Caco-2 (cell line): ENCODE measurements around the gene ARG2. TPM values are rescaled to one million over a fixed set of nuclear protein-coding genes. Genes with fewer than 3 reads are reported as not detected.

Source experiments
- BruUV-seq: library from RNA; stranded (reverse); fragments of 400-500 nt; replicated peaks from 2 replicates; lab custom pipeline; 2021; lab: Mats Ljungman, UMichigan
- CTCF ChIA-PET: fragments of 300-600 bp; sonication (Branson Sonifier 250); formaldehyde crosslinking; loops from one replicate; lab custom pipeline; 2022; ENCODE audit warnings: antibody characterized with exemption; lab: Charles Lee
- POLR2A ChIA-PET: fragments of 300-600 bp; sonication (Branson Sonifier 250); formaldehyde crosslinking; loops from one replicate; lab custom pipeline; 2022; ENCODE audit warnings: antibody characterized with exemption; lab: Charles Lee
- DNase-seq, 2 experiments: peaks; one replicate each; pipeline versions ENCODE4 v3.0.0 to v3.0.0-alpha.2; 2020 to 2022
- H3K27me3 ChIP-seq: replicated peaks from 2 replicates; pipeline ENCODE4 v1.6.0; 2011; ENCODE audit warnings: low read length; ENCODE audit not compliant: control insufficient read depth, insufficient read depth
- H3K36me3 ChIP-seq: 2 replicates; pipeline ENCODE4 v1.5.1; 2011; ENCODE audit warnings: low read length; ENCODE audit not compliant: control insufficient read depth, insufficient read depth
- H3K4me1 ChIP-seq: fragments of 250-450 bp; sonication (Bioruptor Pico); 2 replicates; pipeline ENCODE4 v1.5.1; 2020; ENCODE audit warnings: mild to moderate bottlenecking
- H3K4me3 ChIP-seq: 2 replicates; pipeline ENCODE4 v1.5.1; 2011; ENCODE audit warnings: low read depth, mild to moderate bottlenecking, control low read depth, low read length
- H3K9me3 ChIP-seq: fragments of 250-450 bp; sonication (Bioruptor Pico); 2 replicates; pipeline ENCODE4 v1.5.1; 2020; ENCODE audit warnings: mild to moderate bottlenecking, moderate library complexity
- H3K27ac Mint-ChIP-seq: one replicate; pipeline ENCODE4 v1.8.0; 2022; ENCODE audit warnings: mixed read lengths; ENCODE audit not compliant: unreplicated experiment
- H3K27me3 Mint-ChIP-seq: one replicate; pipeline ENCODE4 v1.8.0; 2022; ENCODE audit warnings: mixed read lengths; ENCODE audit not compliant: insufficient read depth, unreplicated experiment
- H3K36me3 Mint-ChIP-seq: one replicate; pipeline ENCODE4 v1.8.0; 2022; ENCODE audit warnings: mild to moderate bottlenecking, mixed read lengths; ENCODE audit not compliant: insufficient read depth, unreplicated experiment
- H3K4me1 Mint-ChIP-seq: one replicate; pipeline ENCODE4 v1.8.0; 2022; ENCODE audit warnings: low read depth, mixed read lengths; ENCODE audit not compliant: unreplicated experiment
- H3K4me3 Mint-ChIP-seq: one replicate; pipeline ENCODE4 v1.8.0; 2022; ENCODE audit warnings: mild to moderate bottlenecking, moderate library complexity, mixed read lengths; ENCODE audit not compliant: unreplicated experiment
- H3K9me3 Mint-ChIP-seq: one replicate; pipeline ENCODE4 v1.8.0; 2022; ENCODE audit warnings: mixed read lengths; ENCODE audit not compliant: unreplicated experiment
- CTCF ChIP-seq, 2 experiments: fragments of 200-600 bp in 1 of 2; IDR thresholded peaks; 1 replicate in 1 of 2; 2 replicates in 1 of 2; pipeline versions ENCODE4 v1.5.1 to v1.8.0; 2011 to 2022; ENCODE audit warnings: antibody characterized with exemption in 1 of 2, control low read depth in 1 of 2, inconsistent platforms in 1 of 2, low read depth in 1 of 2, low read length in 1 of 2, mild to moderate bottlenecking in 1 of 2, moderate library complexity in 1 of 2; ENCODE audit not compliant: insufficient read depth in 1 of 2, severe bottlenecking in 1 of 2, unreplicated experiment in 1 of 2
- intact Hi-C: fragments of 100-400 bp; cut with micrococcal nuclease; formaldehyde crosslinking; loops from one replicate; pipeline ENCODE4 v1.10.0; 2022; ENCODE audit not compliant: unreplicated experiment
- total RNA-seq: library from RNA; stranded (reverse); gene quantifications from 2 replicates; pipeline ENCODE4 v1.2.3, GENCODE V29; 2022

Gene ARG2
- total RNA-seq, 1 experiment from 2014 or later = 22.6 TPM

GRCh38 chr14:67609642-67610310, 9.9 kb upstream of the ARG2 start:
- POLR2A ChIA-PET = interaction anchor here (0.7 kb wide), 1 partner anchor 200 kb away, joined by 3 read pairs; no protein-coding TSS in a partner anchor

GRCh38 chr14:67610491-67610890, 9.2 kb upstream of the ARG2 start:
- H3K4me1 ChIP-seq = no peaks in the 10 kb centered on the region
- H3K27me3 ChIP-seq = no peaks in the 10 kb centered on the region
- Mint-ChIP-seq H3K9me3 (no peaks in the 10 kb centered on the region), H3K4me3 (no peak overlapping the region), H3K27me3 (peaks cover 2% of the 10 kb centered on the region), H3K4me1 (no peaks in the 10 kb centered on the region), H3K27ac (no peak overlapping the region), H3K36me3 (no peaks in the 10 kb centered on the region)
- TF ChIP-seq CTCF (IDR thresholded peaks at IDR 0.05; ENCODE audit: insufficient read depth in 1 of 2, low read depth in 1 of 2, low read length in 1 of 2, severe bottlenecking in 1 of 2, unreplicated experiment in 1 of 2) = no peak
- H3K4me3 ChIP-seq = no peak overlapping the region
- no peaks in the 10 kb centered on the region for H3K36me3 ChIP-seq
- no peaks in the 10 kb centered on the region for H3K9me3 ChIP-seq
- ChIA-PET POLR2A (no interaction called here), CTCF (interaction anchor here (0.8 kb wide), 1 partner anchor 11 kb away, joined by 4 read pairs; the partner anchor contains the start of gene PIGH)
- intact Hi-C loops = no loop called here
- no TSS peak for BruUV-seq
- DNase-seq = no peak

More at GRCh38 chr14:67609642-67610310, 9.9 kb upstream of the ARG2 start:
- Mint-ChIP-seq H3K9me3 (no peaks in the 10 kb centered on the region), H3K36me3 (no peaks in the 10 kb centered on the region), H3K27me3 (peaks cover 2% of the 10 kb centered on the region), H3K4me1 (no peaks in the 10 kb centered on the region), H3K27ac (no peak overlapping the region), H3K4me3 (no peak overlapping the region)
- no peaks in the 10 kb centered on the region for H3K27me3 ChIP-seq
- no peaks in the 10 kb centered on the region for H3K4me1 ChIP-seq
- intact Hi-C loops = no loop called here
- H3K9me3 ChIP-seq = no peaks in the 10 kb centered on the region
- no peaks in the 10 kb centered on the region for H3K36me3 ChIP-seq
- DNase-seq = no peak
- TF ChIP-seq CTCF (IDR thresholded peaks at IDR 0.05; ENCODE audit: insufficient read depth in 1 of 2, low read depth in 1 of 2, low read length in 1 of 2, severe bottlenecking in 1 of 2, unreplicated experiment in 1 of 2) = no peak
- BruUV-seq = no TSS peak
- H3K4me3 ChIP-seq = no peak overlapping the region
- CTCF ChIA-PET = interaction anchor here (0.6 to 0.8 kb wide), 3 partner anchors 10 to 183 kb away, joined by 3 to 7 read pairs (median 4); partner anchors contain the start of gene PIGH

- H3K9me3 ChIP-seq = no peaks in the 10 kb centered on the region
- Mint-ChIP-seq H3K27me3 (peaks cover 2% of the 10 kb centered on the region), H3K36me3 (peaks cover 14% of the 10 kb centered on the region), H3K27ac (peak overlapping the region; percentile 97), H3K4me3 (peak overlapping the region; percentile 90), H3K4me1 (peaks cover 16% of the 10 kb centered on the region), H3K9me3 (no peaks in the 10 kb centered on the region)
- H3K4me1 ChIP-seq = peaks cover 5% of the 10 kb centered on the region; the same call in 1 of the 2 replicates
- ChIA-PET CTCF (interaction anchor here (1.0 to 3.0 kb wide), 5 partner anchors 19 to 86 kb away, joined by 3 to 47 read pairs (median 14); partner anchors contain the start of gene PIGH), POLR2A (interaction anchor here (0.7 to 1.5 kb wide), 3 partner anchors 48 to 86 kb away, joined by 3 to 6 read pairs (median 4); partner anchors contain the start of gene RDH11)
- H3K4me3 ChIP-seq = no peak overlapping the region
- DNase-seq = peak in 1 of 2 experiments; percentile 69
- H3K27me3 ChIP-seq = no peaks in the 10 kb centered on the region
- no peaks in the 10 kb centered on the region for H3K36me3 ChIP-seq
- intact Hi-C loops = loop anchor here (1.0 to 2.0 kb wide), 7 partner anchors 18 to 86 kb away; partner anchors contain the start of genes PIGH, RDH11 and VTI1B
- BruUV-seq = no TSS peak
- peak; percentile 66 to 73 for TF ChIP-seq CTCF (IDR thresholded peaks at IDR 0.05; ENCODE audit: insufficient read depth in 1 of 2, low read depth in 1 of 2, low read length in 1 of 2, severe bottlenecking in 1 of 2, unreplicated experiment in 1 of 2)
Measured at GRCh38 chr14:67618617-67619063, 1.1 kb upstream of the ARG2 start.
